Measurements from ENCODE around the gene ASPHD2.
A peak's percentile ranks its signal among the peaks of the same experiment; 100 is the strongest.

GRCh38 chr22:26461188-26461810, 32.2 kb downstream of the ASPHD2 start:
- TF ChIP-seq CTCF (CRISPR knock-in tag; IDR thresholded peaks at IDR 0.05) (peak; percentile 73), ZBTB34 (CRISPR knock-in tag; IDR thresholded peaks at IDR 0.05) (no peak), NFE2L1 (CRISPR knock-in tag; IDR thresholded peaks at IDR 0.05; ENCODE audit: borderline replicate concordance) (no peak), GABPA (IDR thresholded peaks at IDR 0.05; ENCODE audit: low read depth, low read length) (no peak), GABPA (CRISPR knock-in tag; IDR thresholded peaks at IDR 0.05; ENCODE audit: low read depth) (no peak), JUND (CRISPR knock-in tag; IDR thresholded peaks at IDR 0.05) (no peak), ZNF704 (CRISPR knock-in tag; IDR thresholded peaks at IDR 0.05; ENCODE audit: borderline replicate concordance) (no peak), KDM1A (CRISPR knock-in tag; IDR thresholded peaks at IDR 0.05) (no peak), KDM4B (CRISPR knock-in tag; IDR thresholded peaks at IDR 0.05) (no peak), JUN (CRISPR knock-in tag; IDR thresholded peaks at IDR 0.05) (no peak)

Measured in HepG2 (cell line).